ENCODE data around the gene GSTK1. TPM values are rescaled to one million over a fixed set of nuclear protein-coding genes. Genes with fewer than 3 reads are reported as not detected.

The GSTK1 gene
- total RNA-seq, 2 experiments from 2014 or later = 245 to 259 TPM

DNA sequence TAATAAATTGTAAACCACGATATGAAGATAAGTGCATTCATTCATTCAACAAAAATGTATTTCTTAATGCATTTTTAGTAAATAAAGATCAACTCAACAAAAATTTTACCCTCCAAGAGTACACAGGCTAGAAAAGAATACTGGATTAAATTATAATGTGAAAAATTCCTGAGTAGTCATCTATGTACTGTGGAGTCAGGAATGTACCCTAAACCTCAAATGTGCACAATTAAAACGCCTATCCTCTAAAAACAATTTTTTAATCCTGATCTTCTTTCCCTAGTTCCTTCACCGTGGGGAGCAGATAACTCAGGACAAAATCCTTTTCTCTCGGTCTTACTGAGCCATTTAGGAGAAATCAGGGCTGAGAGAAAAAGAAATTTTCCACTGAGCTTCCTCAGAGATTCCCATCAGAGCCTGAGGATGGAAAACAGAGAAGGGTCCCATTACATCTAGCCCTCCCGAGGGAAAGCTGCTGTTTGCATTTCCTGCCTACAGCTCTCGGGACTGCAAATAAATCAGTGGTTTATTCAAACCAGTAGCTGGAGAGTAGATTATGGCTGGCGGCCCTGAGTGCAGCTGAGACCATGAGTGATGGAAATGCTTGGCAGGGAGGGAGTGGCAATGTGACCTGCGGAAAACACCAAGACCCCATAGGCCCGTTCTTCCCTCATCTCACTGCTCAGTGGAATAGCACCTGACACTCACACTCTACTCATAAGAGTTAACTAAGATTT lies 34.0 kb upstream of the GSTK1 start:
- no peak overlapping the region for H3K27ac Mint-ChIP-seq
- Histone ChIP-seq H3K27ac (ENCODE audit: low read depth in 1 of 2, low read length in 2 of 2) (no peak overlapping the region), H3K36me3 (ENCODE audit: insufficient read depth, low read length) (no peaks in the 10 kb centered on the region), H3K9me3 (ENCODE audit: control insufficient read depth in 1 of 2, insufficient read depth in 1 of 2, low read length in 2 of 2) (no peaks in the 10 kb centered on the region), H3K4me1 (ENCODE audit: insufficient read depth, low read length) (no peaks in the 10 kb centered on the region), H3K4me3 (ENCODE audit: low read length) (no peak overlapping the region), H3K27me3 (ENCODE audit: control insufficient read depth in 1 of 2, insufficient read depth in 2 of 2, low read length in 2 of 2) (peaks cover 0 to 4% of the 10 kb centered on the region in 2 experiments)
- H3K9me3 Mint-ChIP-seq = no peaks in the 10 kb centered on the region
- H3K4me3 Mint-ChIP-seq = no peak overlapping the region
- H3K4me1 Mint-ChIP-seq (ENCODE audit: low read depth) = no peaks in the 10 kb centered on the region
- CTCF ChIA-PET = interaction anchor here (1.0 to 1.3 kb wide), 2 partner anchors 11 to 14 kb away, joined by 3 to 4 read pairs; no protein-coding TSS in a partner anchor
- no peaks in the 10 kb centered on the region for H3K36me3 Mint-ChIP-seq (ENCODE audit: low read depth)
- ATAC-seq (ENCODE audit: poor library complexity) (no peak), DNase-seq (no peak)
- POLR2A ChIA-PET = no interaction called here
- intact Hi-C loops (cut with DNase I, micrococcal nuclease) = no loop called here
- TF ChIP-seq, protein P1, sequence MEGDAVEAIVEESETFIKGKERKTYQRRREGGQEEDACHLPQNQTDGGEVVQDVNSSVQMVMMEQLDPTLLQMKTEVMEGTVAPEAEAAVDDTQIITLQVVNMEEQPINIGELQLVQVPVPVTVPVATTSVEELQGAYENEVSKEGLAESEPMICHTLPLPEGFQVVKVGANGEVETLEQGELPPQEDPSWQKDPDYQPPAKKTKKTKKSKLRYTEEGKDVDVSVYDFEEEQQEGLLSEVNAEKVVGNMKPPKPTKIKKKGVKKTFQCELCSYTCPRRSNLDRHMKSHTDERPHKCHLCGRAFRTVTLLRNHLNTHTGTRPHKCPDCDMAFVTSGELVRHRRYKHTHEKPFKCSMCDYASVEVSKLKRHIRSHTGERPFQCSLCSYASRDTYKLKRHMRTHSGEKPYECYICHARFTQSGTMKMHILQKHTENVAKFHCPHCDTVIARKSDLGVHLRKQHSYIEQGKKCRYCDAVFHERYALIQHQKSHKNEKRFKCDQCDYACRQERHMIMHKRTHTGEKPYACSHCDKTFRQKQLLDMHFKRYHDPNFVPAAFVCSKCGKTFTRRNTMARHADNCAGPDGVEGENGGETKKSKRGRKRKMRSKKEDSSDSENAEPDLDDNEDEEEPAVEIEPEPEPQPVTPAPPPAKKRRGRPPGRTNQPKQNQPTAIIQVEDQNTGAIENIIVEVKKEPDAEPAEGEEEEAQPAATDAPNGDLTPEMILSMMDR (IDR thresholded peaks at IDR 0.05) = no peak
- no peaks in the 10 kb centered on the region for H3K27me3 Mint-ChIP-seq

DNA sequence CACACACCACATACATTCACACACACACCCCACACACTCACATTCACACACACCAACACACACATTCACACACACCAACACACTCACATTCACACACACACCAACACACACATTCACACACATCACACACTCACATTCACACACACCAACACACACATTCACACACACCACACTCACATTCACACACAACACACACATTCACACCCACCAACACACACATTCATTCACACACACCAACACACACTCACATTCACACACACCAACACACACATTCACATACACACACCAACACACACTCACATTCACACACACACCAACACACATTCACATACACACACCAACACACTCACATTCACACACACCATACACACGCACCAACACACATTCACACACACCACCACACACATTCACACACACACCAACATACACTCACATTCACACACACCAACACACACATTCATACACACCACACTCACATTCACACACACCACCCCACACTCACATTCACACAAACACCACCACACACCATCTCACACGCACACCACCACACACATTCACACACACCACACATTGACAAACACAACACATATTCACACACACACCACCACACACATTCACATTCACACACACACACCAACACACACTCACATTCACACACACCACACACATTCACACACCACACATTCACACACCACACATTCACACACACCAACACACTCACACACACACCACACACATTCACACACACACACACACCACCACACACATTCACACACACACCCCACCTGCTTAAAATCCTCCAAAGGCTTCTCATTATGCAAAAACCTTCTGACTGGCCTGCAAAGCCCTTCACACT lies 32.4 kb upstream of the GSTK1 start:
- POLR2A ChIA-PET = interaction anchor here (0.9 kb wide), 1 partner anchor 10 kb away, joined by 4 read pairs; no protein-coding TSS in a partner anchor
- intact Hi-C loops (cut with DNase I, micrococcal nuclease) = no loop called here

DNA sequence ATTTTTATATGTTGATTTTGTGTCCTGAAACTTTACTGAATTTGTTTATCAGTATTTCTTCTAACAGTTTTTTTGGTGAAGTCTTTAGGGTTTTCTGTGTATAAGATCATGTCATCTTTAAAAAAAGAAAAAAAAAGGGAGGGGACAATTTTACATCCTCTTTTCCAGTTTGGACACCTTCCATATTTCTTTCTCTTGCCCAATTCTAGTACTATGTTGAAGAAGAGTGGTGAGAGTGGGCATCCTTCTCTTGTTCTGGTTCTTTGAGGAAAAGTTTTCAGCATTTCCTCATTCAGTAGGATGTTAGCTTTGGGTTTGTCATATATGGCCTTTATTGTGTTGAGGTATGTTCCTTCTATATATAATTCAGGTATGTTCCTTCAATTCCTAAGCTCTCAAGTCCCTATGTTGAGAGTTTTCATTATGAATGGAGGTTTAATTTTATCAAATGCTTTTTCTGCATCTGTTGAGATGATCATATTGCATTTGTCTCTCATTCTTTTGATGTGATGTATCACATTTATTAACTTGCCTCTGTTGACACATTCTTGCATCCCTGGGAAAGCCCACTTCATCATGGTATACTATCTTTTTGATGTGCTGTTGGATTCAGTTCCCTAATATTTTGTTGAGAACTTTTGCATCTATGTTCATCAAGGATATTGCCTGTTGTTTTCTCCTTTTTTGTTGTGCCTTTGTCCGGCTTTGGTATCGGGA lies 29.3 kb upstream of the GSTK1 start:
- no peak for ATAC-seq (ENCODE audit: poor library complexity)
- no peak overlapping the region for H3K27ac ChIP-seq (ENCODE audit: low read depth in 1 of 2, low read length in 2 of 2)
- H3K4me1 Mint-ChIP-seq (ENCODE audit: low read depth) = no peaks in the 10 kb centered on the region
- no peak overlapping the region for H3K4me3 ChIP-seq (ENCODE audit: low read length)
- H3K27me3 Mint-ChIP-seq = peaks cover 12% of the 10 kb centered on the region
- H3K27ac Mint-ChIP-seq = no peak overlapping the region
- H3K27me3 ChIP-seq (ENCODE audit: control insufficient read depth in 1 of 2, insufficient read depth in 2 of 2, low read length in 2 of 2) = peaks cover 4 to 6% of the 10 kb centered on the region in 2 experiments
- peaks cover 11% of the 10 kb centered on the region for H3K36me3 Mint-ChIP-seq (ENCODE audit: low read depth)
- ChIA-PET POLR2A (no interaction called here), CTCF (no interaction called here)
- no peaks in the 10 kb centered on the region for H3K4me1 ChIP-seq (ENCODE audit: insufficient read depth, low read length)
- no peak overlapping the region for H3K4me3 Mint-ChIP-seq
- intact Hi-C loops (cut with DNase I, micrococcal nuclease) = no loop called here
- peaks cover 6 to 24% of the 10 kb centered on the region in 2 experiments for H3K9me3 ChIP-seq (ENCODE audit: control insufficient read depth in 1 of 2, insufficient read depth in 1 of 2, low read length in 2 of 2)
- peaks cover 17% of the 10 kb centered on the region for H3K9me3 Mint-ChIP-seq
- no peak for DNase-seq
- TF ChIP-seq, protein P1 (IDR thresholded peaks at IDR 0.05) = no peak
- H3K36me3 ChIP-seq (ENCODE audit: insufficient read depth, low read length) = no peaks in the 10 kb centered on the region

More for the DNA sequence above, 32.4 kb upstream of the GSTK1 start:
- Mint-ChIP-seq H3K36me3 (ENCODE audit: low read depth) (peaks cover 5% of the 10 kb centered on the region), H3K27me3 (peaks cover 5% of the 10 kb centered on the region), H3K4me1 (ENCODE audit: low read depth) (no peaks in the 10 kb centered on the region), H3K9me3 (peaks cover 6% of the 10 kb centered on the region), H3K27ac (no peak overlapping the region), H3K4me3 (no peak overlapping the region)
- H3K4me3 ChIP-seq (ENCODE audit: low read length) = no peak overlapping the region
- DNase-seq (no peak), ATAC-seq (ENCODE audit: poor library complexity) (no peak)
- no peak overlapping the region for H3K27ac ChIP-seq (ENCODE audit: low read depth in 1 of 2, low read length in 2 of 2)
- peaks cover 0 to 6% of the 10 kb centered on the region in 2 experiments for H3K9me3 ChIP-seq (ENCODE audit: control insufficient read depth in 1 of 2, insufficient read depth in 1 of 2, low read length in 2 of 2)
- CTCF ChIA-PET = no interaction called here
- H3K4me1 ChIP-seq (ENCODE audit: insufficient read depth, low read length) = no peaks in the 10 kb centered on the region
- H3K27me3 ChIP-seq (ENCODE audit: control insufficient read depth in 1 of 2, insufficient read depth in 2 of 2, low read length in 2 of 2) = peaks cover 0 to 4% of the 10 kb centered on the region in 2 experiments
- TF ChIP-seq, protein P1 (IDR thresholded peaks at IDR 0.05) = no peak
- no peaks in the 10 kb centered on the region for H3K36me3 ChIP-seq (ENCODE audit: insufficient read depth, low read length)
